H1 (cell line): ENCODE results near the gene ZNF318. TPM values are rescaled to one million over a fixed set of nuclear protein-coding genes. Genes with fewer than 3 reads are reported as not detected.

Experiments
- EZH2 ChIP-seq: fragments of 200-600 bp; sonication (generic); IDR thresholded peaks from 2 replicates; pipeline ENCODE4 v1.7.1; 2012; ENCODE audit warnings: low read depth, mild to moderate bottlenecking, moderate library complexity, low read length, inconsistent platforms; ENCODE audit not compliant: severe bottlenecking
- GABPA ChIP-seq: IDR thresholded peaks from 2 replicates; pipeline ENCODE4 v1.6.1; 2011; ENCODE audit warnings: mild to moderate bottlenecking, low read length, moderate library complexity, borderline replicate concordance; ENCODE audit not compliant: insufficient read depth
- KDM1A ChIP-seq: fragments of 200-600, 300-600 bp; sonication (generic); IDR thresholded peaks from 2 replicates; pipeline ENCODE4 v1.7.1; 2016; ENCODE audit warnings: mild to moderate bottlenecking, low read length, borderline replicate concordance
- RAD21 ChIP-seq, 2 experiments: IDR thresholded peaks in 1 of 2; conservative IDR thresholded peaks in 1 of 2; 2 replicates each; pipeline ENCODE4 v1.6.1; 2011; ENCODE audit warnings: low read depth in 2 of 2, low read length in 2 of 2, improper control_type of control experiment in 1 of 2, inconsistent platforms in 1 of 2, mild to moderate bottlenecking in 1 of 2, moderate library complexity in 1 of 2
- SIX5 ChIP-seq: IDR thresholded peaks from 2 replicates; pipeline ENCODE4 v1.6.1; 2011; ENCODE audit warnings: mild to moderate bottlenecking, low read depth, low read length
- TAF7 ChIP-seq: optimal IDR thresholded peaks from 2 replicates; pipeline ENCODE3; 2011; ENCODE audit warnings: low read depth, mild to moderate bottlenecking, inconsistent platforms, low read length, moderate library complexity, borderline replicate concordance
- USF2 ChIP-seq: IDR thresholded peaks from 2 replicates; pipeline ENCODE4 v1.6.1; 2011; ENCODE audit warnings: low read length, improper control_type of control experiment
- polyA plus RNA-seq, 7 experiments: library from polyadenylated mRNA; depleted of rRNA in 3 of 7; stranded (reverse) in 5 of 7; unstranded in 2 of 7; fragments of >200 nt in 5 of 7; fragments of 200-250 nt in 2 of 7; gene quantifications; 1 replicate in 5 of 7; 2 replicates in 1 of 7; 4 replicates in 1 of 7; pipeline versions ENCODE4 v1.2.1 to v1.2.3, GENCODE V29; 2011 to 2013; ENCODE audit warnings: missing spikeins in 2 of 7, mixed read lengths in 2 of 7
- total RNA-seq: library from RNA; stranded (reverse); fragmentation: NEBNext Ultra II Directional; extraction: Animal tissue kit (Norgen Biotek cat#: 25700); gene quantifications from 2 replicates; pipeline ENCODE4 v1.2.1, GENCODE V29; 2021
- TF ChIP-seq, protein P1 (sequence below): fragments of 300-600 bp; sonication (generic); IDR thresholded peaks from 2 replicates; pipeline ENCODE4 v1.7.1; 2012; ENCODE audit warnings: low read length, moderate library complexity, mild to moderate bottlenecking, inconsistent platforms; ENCODE audit not compliant: insufficient replicate concordance

Gene ZNF318
- total and polyA plus RNA-seq, 2 of the 8 experiments (the other 6 are each of a cell fraction or from before 2014, with no cell fraction given) = 10.2 to 22.1 TPM

DNA sequence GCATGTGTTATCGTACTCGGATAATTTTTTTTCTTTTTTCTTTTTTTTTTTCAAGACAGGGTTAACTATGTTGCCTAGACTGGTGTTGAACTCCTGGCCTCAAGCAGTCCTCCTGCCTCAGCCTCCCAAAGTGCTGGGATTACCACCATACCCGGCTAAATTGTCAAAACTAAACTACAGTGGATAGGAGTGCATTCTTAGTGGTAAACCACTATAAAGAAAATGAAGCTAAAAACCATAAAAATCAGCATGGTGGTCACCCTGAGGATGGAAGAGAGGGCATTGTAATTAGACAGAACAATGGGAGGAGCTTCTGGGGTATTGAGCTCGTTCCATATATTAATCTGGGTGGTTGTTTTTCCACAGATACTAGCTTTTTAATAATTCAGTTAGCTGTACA, 6.2 kb upstream of the ZNF318 start (continued):
- TF ChIP-seq, protein P1, sequence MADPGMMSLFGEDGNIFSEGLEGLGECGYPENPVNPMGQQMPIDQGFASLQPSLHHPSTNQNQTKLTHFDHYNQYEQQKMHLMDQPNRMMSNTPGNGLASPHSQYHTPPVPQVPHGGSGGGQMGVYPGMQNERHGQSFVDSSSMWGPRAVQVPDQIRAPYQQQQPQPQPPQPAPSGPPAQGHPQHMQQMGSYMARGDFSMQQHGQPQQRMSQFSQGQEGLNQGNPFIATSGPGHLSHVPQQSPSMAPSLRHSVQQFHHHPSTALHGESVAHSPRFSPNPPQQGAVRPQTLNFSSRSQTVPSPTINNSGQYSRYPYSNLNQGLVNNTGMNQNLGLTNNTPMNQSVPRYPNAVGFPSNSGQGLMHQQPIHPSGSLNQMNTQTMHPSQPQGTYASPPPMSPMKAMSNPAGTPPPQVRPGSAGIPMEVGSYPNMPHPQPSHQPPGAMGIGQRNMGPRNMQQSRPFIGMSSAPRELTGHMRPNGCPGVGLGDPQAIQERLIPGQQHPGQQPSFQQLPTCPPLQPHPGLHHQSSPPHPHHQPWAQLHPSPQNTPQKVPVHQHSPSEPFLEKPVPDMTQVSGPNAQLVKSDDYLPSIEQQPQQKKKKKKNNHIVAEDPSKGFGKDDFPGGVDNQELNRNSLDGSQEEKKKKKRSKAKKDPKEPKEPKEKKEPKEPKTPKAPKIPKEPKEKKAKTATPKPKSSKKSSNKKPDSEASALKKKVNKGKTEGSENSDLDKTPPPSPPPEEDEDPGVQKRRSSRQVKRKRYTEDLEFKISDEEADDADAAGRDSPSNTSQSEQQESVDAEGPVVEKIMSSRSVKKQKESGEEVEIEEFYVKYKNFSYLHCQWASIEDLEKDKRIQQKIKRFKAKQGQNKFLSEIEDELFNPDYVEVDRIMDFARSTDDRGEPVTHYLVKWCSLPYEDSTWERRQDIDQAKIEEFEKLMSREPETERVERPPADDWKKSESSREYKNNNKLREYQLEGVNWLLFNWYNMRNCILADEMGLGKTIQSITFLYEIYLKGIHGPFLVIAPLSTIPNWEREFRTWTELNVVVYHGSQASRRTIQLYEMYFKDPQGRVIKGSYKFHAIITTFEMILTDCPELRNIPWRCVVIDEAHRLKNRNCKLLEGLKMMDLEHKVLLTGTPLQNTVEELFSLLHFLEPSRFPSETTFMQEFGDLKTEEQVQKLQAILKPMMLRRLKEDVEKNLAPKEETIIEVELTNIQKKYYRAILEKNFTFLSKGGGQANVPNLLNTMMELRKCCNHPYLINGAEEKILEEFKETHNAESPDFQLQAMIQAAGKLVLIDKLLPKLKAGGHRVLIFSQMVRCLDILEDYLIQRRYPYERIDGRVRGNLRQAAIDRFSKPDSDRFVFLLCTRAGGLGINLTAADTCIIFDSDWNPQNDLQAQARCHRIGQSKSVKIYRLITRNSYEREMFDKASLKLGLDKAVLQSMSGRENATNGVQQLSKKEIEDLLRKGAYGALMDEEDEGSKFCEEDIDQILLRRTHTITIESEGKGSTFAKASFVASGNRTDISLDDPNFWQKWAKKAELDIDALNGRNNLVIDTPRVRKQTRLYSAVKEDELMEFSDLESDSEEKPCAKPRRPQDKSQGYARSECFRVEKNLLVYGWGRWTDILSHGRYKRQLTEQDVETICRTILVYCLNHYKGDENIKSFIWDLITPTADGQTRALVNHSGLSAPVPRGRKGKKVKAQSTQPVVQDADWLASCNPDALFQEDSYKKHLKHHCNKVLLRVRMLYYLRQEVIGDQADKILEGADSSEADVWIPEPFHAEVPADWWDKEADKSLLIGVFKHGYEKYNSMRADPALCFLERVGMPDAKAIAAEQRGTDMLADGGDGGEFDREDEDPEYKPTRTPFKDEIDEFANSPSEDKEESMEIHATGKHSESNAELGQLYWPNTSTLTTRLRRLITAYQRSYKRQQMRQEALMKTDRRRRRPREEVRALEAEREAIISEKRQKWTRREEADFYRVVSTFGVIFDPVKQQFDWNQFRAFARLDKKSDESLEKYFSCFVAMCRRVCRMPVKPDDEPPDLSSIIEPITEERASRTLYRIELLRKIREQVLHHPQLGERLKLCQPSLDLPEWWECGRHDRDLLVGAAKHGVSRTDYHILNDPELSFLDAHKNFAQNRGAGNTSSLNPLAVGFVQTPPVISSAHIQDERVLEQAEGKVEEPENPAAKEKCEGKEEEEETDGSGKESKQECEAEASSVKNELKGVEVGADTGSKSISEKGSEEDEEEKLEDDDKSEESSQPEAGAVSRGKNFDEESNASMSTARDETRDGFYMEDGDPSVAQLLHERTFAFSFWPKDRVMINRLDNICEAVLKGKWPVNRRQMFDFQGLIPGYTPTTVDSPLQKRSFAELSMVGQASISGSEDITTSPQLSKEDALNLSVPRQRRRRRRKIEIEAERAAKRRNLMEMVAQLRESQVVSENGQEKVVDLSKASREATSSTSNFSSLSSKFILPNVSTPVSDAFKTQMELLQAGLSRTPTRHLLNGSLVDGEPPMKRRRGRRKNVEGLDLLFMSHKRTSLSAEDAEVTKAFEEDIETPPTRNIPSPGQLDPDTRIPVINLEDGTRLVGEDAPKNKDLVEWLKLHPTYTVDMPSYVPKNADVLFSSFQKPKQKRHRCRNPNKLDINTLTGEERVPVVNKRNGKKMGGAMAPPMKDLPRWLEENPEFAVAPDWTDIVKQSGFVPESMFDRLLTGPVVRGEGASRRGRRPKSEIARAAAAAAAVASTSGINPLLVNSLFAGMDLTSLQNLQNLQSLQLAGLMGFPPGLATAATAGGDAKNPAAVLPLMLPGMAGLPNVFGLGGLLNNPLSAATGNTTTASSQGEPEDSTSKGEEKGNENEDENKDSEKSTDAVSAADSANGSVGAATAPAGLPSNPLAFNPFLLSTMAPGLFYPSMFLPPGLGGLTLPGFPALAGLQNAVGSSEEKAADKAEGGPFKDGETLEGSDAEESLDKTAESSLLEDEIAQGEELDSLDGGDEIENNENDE = no peak
- no peak for TF ChIP-seq EZH2
- no peak for TF ChIP-seq KDM1A
- no peak for TF ChIP-seq GABPA
- TF ChIP-seq TAF7 = no peak
- TF ChIP-seq SIX5 = no peak
- no peak for TF ChIP-seq USF2
- no peak for TF ChIP-seq RAD21 (IDR thresholded peaks at IDR 0.05 in 1 of 2, conservative IDR thresholded peaks at IDR 0.05 in 1 of 2; ENCODE audit: low read depth in 2 of 2, low read length in 2 of 2)
